ENCODE data around the gene SLC47A1. TPM values are rescaled to one million over a fixed set of nuclear protein-coding genes. Genes with fewer than 3 reads are reported as not detected.

SLC47A1 gene
- total RNA-seq, 1 donor from 2014 or later, result 1.0 TPM

DNA sequence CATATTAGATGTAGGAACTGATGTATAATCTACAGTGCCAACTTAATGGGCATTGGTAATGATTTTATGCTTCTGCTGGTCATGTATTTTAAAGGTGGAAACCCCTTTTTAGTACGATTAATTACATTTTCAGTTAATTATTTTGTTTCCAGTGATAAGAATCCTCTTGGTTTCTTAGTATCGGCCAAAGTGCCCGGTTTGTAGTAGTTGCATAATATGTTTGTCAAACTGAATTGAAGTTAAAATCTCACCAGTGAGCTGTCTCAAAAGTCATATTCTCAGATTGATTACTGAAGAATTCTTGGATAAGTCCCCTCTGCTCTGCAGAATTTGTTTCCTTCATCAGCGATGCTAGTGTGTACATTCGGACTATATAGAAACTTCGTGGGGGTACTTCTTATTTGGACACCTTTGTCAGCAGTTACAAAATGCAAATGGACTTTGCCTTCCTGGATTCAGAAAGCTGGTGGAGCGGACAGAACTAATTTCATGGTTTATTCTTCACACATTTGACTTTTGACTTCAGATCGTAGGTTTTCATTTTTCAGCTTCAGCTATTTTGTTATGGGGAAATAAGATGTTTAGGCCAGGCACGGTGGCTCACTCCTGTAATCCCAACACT is 28.2 kb downstream of the SLC47A1 start:
- no peak for DNase-seq (ENCODE audit: low read depth)
- H3K36me3 ChIP-seq (ENCODE audit: control insufficient read depth, insufficient read depth, low read length), result no peaks in the 10 kb centered on the region
- no peak overlapping the region for H3K4me3 ChIP-seq (ENCODE audit: low read depth, low read length)
- no peaks in the 10 kb centered on the region for H3K27me3 ChIP-seq (ENCODE audit: control insufficient read depth, insufficient read depth, low read length)
- TF ChIP-seq CTCF (IDR thresholded peaks at IDR 0.05; ENCODE audit: insufficient read depth, low read length, poor library complexity, severe bottlenecking), result no peak

- Histone ChIP-seq H3K27me3 (ENCODE audit: control insufficient read depth, insufficient read depth, low read length) (no peaks in the 10 kb centered on the region), H3K4me3 (ENCODE audit: low read depth, low read length) (no peak overlapping the region), H3K36me3 (ENCODE audit: control insufficient read depth, insufficient read depth, low read length) (no peaks in the 10 kb centered on the region)
- DNase-seq (ENCODE audit: low read depth), result no peak
- no peak for TF ChIP-seq CTCF (IDR thresholded peaks at IDR 0.05; ENCODE audit: insufficient read depth, low read length, poor library complexity, severe bottlenecking)
These were observed 32.3 kb downstream of the SLC47A1 start for GRCh38 chr17:19565817-19566575.

- Histone ChIP-seq H3K4me3 (ENCODE audit: low read depth, low read length) (no peak overlapping the region), H3K27me3 (ENCODE audit: control insufficient read depth, insufficient read depth, low read length) (no peaks in the 10 kb centered on the region), H3K36me3 (ENCODE audit: control insufficient read depth, insufficient read depth, low read length) (no peaks in the 10 kb centered on the region)
- no peak for TF ChIP-seq CTCF (IDR thresholded peaks at IDR 0.05; ENCODE audit: insufficient read depth, low read length, poor library complexity, severe bottlenecking)
- no peak for DNase-seq (ENCODE audit: low read depth)
These were observed 33.8 kb downstream of the SLC47A1 start for GRCh38 chr17:19567216-19568015.

GRCh38 chr17:19568016-19568350 is 34.3 kb downstream of the SLC47A1 start:
- no peak for TF ChIP-seq CTCF (IDR thresholded peaks at IDR 0.05; ENCODE audit: insufficient read depth, low read length, poor library complexity, severe bottlenecking)
- Histone ChIP-seq H3K36me3 (ENCODE audit: control insufficient read depth, insufficient read depth, low read length) (no peaks in the 10 kb centered on the region), H3K27me3 (ENCODE audit: control insufficient read depth, insufficient read depth, low read length) (no peaks in the 10 kb centered on the region), H3K4me3 (ENCODE audit: low read depth, low read length) (no peak overlapping the region)
- DNase-seq (ENCODE audit: low read depth), result no peak

- no peaks in the 10 kb centered on the region for H3K27me3 ChIP-seq (ENCODE audit: control insufficient read depth, insufficient read depth, low read length)
- no peak for DNase-seq (ENCODE audit: low read depth)
- TF ChIP-seq CTCF (IDR thresholded peaks at IDR 0.05; ENCODE audit: insufficient read depth, low read length, poor library complexity, severe bottlenecking), result no peak
These were observed 36.3 kb downstream of the SLC47A1 start for GRCh38 chr17:19569785-19570543.

More at GRCh38 chr17:19569785-19570543, 36.3 kb downstream of the SLC47A1 start:
- Histone ChIP-seq H3K36me3 (ENCODE audit: control insufficient read depth, insufficient read depth, low read length) (no peaks in the 10 kb centered on the region), H3K4me3 (ENCODE audit: low read depth, low read length) (no peak overlapping the region)
